ENCODE results near the gene FHL3. TPM values are rescaled to one million over a fixed set of nuclear protein-coding genes. Genes with fewer than 3 reads are reported as not detected.

The FHL3 gene
- total RNA-seq, 1 donor from 2014 or later, result 26.3 TPM

- intact Hi-C loops (cut with DNase I), result no loop called here
- no peaks in the 10 kb centered on the region for H3K27me3 ChIP-seq
- no peak overlapping the region for H3K27ac ChIP-seq
- H3K4me1 ChIP-seq, result peaks cover 35% of the 10 kb centered on the region
- H3K4me3 ChIP-seq, result no peak overlapping the region
- H3K36me3 ChIP-seq, result peaks cover 0 to 16% of the 10 kb centered on the region in 2 donors
- DNase-seq (ENCODE audit: extremely low spot score in 2 of 2), result no peak
- H3K9me3 ChIP-seq, result no peaks in the 10 kb centered on the region
- no peak for TF ChIP-seq POLR2A (IDR thresholded peaks at IDR 0.05)
- no peak for TF ChIP-seq POLR2AphosphoS5 (IDR thresholded peaks at IDR 0.05; ENCODE audit: insufficient read depth in 1 of 2, low read depth in 1 of 2)
- TF ChIP-seq CTCF (IDR thresholded peaks at IDR 0.05), result no peak
Observed at GRCh38 chr1:38028105-38028591, 22.8 kb upstream of the FHL3 start.

GRCh38 chr1:38027201-38028104 is 22.1 kb upstream of the FHL3 start:
- Histone ChIP-seq H3K9me3 (no peaks in the 10 kb centered on the region), H3K27ac (no peak overlapping the region), H3K27me3 (no peaks in the 10 kb centered on the region), H3K4me3 (no peak overlapping the region), H3K36me3 (peaks cover 0 to 23% of the 10 kb centered on the region in 2 donors), H3K4me1 (peaks cover 35% of the 10 kb centered on the region)
- no peak for DNase-seq (ENCODE audit: extremely low spot score in 2 of 2)
- intact Hi-C loops (cut with DNase I), result no loop called here
- no peak for TF ChIP-seq POLR2A (IDR thresholded peaks at IDR 0.05)
- TF ChIP-seq CTCF (IDR thresholded peaks at IDR 0.05), result no peak
- no peak for TF ChIP-seq POLR2AphosphoS5 (IDR thresholded peaks at IDR 0.05; ENCODE audit: insufficient read depth in 1 of 2, low read depth in 1 of 2)

GRCh38 chr1:38026592-38027200 is 21.4 kb upstream of the FHL3 start:
- no peak for DNase-seq (ENCODE audit: extremely low spot score in 2 of 2)
- Histone ChIP-seq H3K9me3 (no peaks in the 10 kb centered on the region), H3K27me3 (no peaks in the 10 kb centered on the region), H3K36me3 (peaks cover 0 to 31% of the 10 kb centered on the region in 2 donors), H3K27ac (no peak overlapping the region), H3K4me1 (peaks cover 35% of the 10 kb centered on the region), H3K4me3 (no peak overlapping the region)
- intact Hi-C loops (cut with DNase I), result no loop called here
- TF ChIP-seq POLR2AphosphoS5 (IDR thresholded peaks at IDR 0.05; ENCODE audit: insufficient read depth in 1 of 2, low read depth in 1 of 2) (peak in 1 of 2 donors; percentile 6), POLR2A (IDR thresholded peaks at IDR 0.05) (no peak), CTCF (IDR thresholded peaks at IDR 0.05) (peak in 2 of 3 experiments; percentile 35 to 37)

GRCh38 chr1:38025664-38026063 is 20.4 kb upstream of the FHL3 start:
- no peak for DNase-seq (ENCODE audit: extremely low spot score in 2 of 2)
- no peaks in the 10 kb centered on the region for H3K27me3 ChIP-seq
- TF ChIP-seq CTCF (IDR thresholded peaks at IDR 0.05) (no peak), POLR2AphosphoS5 (IDR thresholded peaks at IDR 0.05; ENCODE audit: insufficient read depth in 1 of 2, low read depth in 1 of 2) (no peak), POLR2A (IDR thresholded peaks at IDR 0.05) (no peak)
- H3K36me3 ChIP-seq, result peaks cover 0 to 41% of the 10 kb centered on the region in 2 donors
- H3K9me3 ChIP-seq, result no peaks in the 10 kb centered on the region
- no peak overlapping the region for H3K4me3 ChIP-seq
- peaks cover 30% of the 10 kb centered on the region for H3K4me1 ChIP-seq
- H3K27ac ChIP-seq, result no peak overlapping the region
- intact Hi-C loops (cut with DNase I), result no loop called here

All from vagina (tissue), 2 donors.